HG03159 (cell line): ENCODE measurements around the gene DNAH17.

Experiments used
- ATAC-seq: cut with Tn5 transposase; IDR thresholded peaks from one replicate; pipeline ENCODE4 v1.9.1; 2021; ENCODE audit warnings: mild to moderate bottlenecking, moderate library complexity; ENCODE audit not compliant: unreplicated experiment

Gene DNAH17

GRCh38 chr17:78605429-78605828 is 28.2 kb upstream of the DNAH17 start:
- no peak for ATAC-seq

GRCh38 chr17:78602246-78602645 is 25.1 kb upstream of the DNAH17 start:
- ATAC-seq = no peak

GRCh38 chr17:78601577-78602190 is 24.5 kb upstream of the DNAH17 start:
- no peak for ATAC-seq

GRCh38 chr17:78600181-78600721 is 23.1 kb upstream of the DNAH17 start:
- no peak for ATAC-seq

- ATAC-seq = no peak
Observed at GRCh38 chr17:78599419-78599818, 22.2 kb upstream of the DNAH17 start.

- no peak for ATAC-seq
Observed at GRCh38 chr17:78598013-78598471, 20.8 kb upstream of the DNAH17 start.

- no peak for ATAC-seq
Observed at GRCh38 chr17:78596871-78597764, 19.9 kb upstream of the DNAH17 start.

GRCh38 chr17:78595135-78595810 is 18.1 kb upstream of the DNAH17 start:
- no peak for ATAC-seq

GRCh38 chr17:78592991-78593329 is 15.8 kb upstream of the DNAH17 start:
- no peak for ATAC-seq

- ATAC-seq = no peak
Observed at GRCh38 chr17:78591263-78591671, 14.1 kb upstream of the DNAH17 start.

GRCh38 chr17:78589885-78590284 is 12.7 kb upstream of the DNAH17 start:
- no peak for ATAC-seq

GRCh38 chr17:78589031-78589675 is 12.0 kb upstream of the DNAH17 start:
- ATAC-seq = no peak

GRCh38 chr17:78588258-78589030 is 11.2 kb upstream of the DNAH17 start:
- no peak for ATAC-seq

GRCh38 chr17:78585006-78585630 is 7.9 kb upstream of the DNAH17 start:
- no peak for ATAC-seq

GRCh38 chr17:78583091-78583490 is 5.9 kb upstream of the DNAH17 start:
- no peak for ATAC-seq

GRCh38 chr17:78581304-78581703 is 4.1 kb upstream of the DNAH17 start:
- ATAC-seq = no peak

GRCh38 chr17:78580277-78580804 is 3.1 kb upstream of the DNAH17 start:
- ATAC-seq = no peak

- ATAC-seq = no peak
Observed at GRCh38 chr17:78576389-78577112, 645 bp downstream of the DNAH17 start.

GRCh38 chr17:78575899-78576298 is 1.3 kb downstream of the DNAH17 start:
- no peak for ATAC-seq
